Memory B cell (primary cell): ENCODE results near the gene ADAMTS4.
"Not testable (repeated sequence)": the region's sequence is repeated elsewhere in the genome, so short reads cannot be mapped to it uniquely, and the experiment has no call there.

Experiments used
- ATAC-seq: fragments of 150-1000 bp; cut with Tn5 transposase; 2 replicates; pipeline ENCODE4 v1.10.0; 2021; ENCODE audit warnings: low read depth, mild to moderate bottlenecking, moderate library complexity
- DNase-seq, 2 donors: peaks; one replicate each; pipeline ENCODE4 v3.0.0; 2022; ENCODE audit warnings: low spot score in 2 of 2
- H3K27ac Mint-ChIP-seq: one replicate; pipeline ENCODE4 v1.8.0; 2022; ENCODE audit warnings: mild to moderate bottlenecking, moderate library complexity, mixed read lengths
- H3K27me3 Mint-ChIP-seq: one replicate; pipeline ENCODE4 v1.8.0; 2022; ENCODE audit warnings: mixed read lengths
- H3K36me3 Mint-ChIP-seq: one replicate; pipeline ENCODE4 v1.8.0; 2022; ENCODE audit warnings: mild to moderate bottlenecking, mixed read lengths
- H3K4me1 Mint-ChIP-seq: one replicate; pipeline ENCODE4 v1.8.0; 2022; ENCODE audit warnings: mixed read lengths
- H3K4me3 Mint-ChIP-seq: one replicate; pipeline ENCODE4 v1.8.0; 2022; ENCODE audit warnings: mild to moderate bottlenecking, moderate library complexity, mixed read lengths
- H3K9me3 Mint-ChIP-seq: one replicate; pipeline ENCODE4 v1.8.0; 2022; ENCODE audit warnings: mixed read lengths

The ADAMTS4 gene

DNA sequence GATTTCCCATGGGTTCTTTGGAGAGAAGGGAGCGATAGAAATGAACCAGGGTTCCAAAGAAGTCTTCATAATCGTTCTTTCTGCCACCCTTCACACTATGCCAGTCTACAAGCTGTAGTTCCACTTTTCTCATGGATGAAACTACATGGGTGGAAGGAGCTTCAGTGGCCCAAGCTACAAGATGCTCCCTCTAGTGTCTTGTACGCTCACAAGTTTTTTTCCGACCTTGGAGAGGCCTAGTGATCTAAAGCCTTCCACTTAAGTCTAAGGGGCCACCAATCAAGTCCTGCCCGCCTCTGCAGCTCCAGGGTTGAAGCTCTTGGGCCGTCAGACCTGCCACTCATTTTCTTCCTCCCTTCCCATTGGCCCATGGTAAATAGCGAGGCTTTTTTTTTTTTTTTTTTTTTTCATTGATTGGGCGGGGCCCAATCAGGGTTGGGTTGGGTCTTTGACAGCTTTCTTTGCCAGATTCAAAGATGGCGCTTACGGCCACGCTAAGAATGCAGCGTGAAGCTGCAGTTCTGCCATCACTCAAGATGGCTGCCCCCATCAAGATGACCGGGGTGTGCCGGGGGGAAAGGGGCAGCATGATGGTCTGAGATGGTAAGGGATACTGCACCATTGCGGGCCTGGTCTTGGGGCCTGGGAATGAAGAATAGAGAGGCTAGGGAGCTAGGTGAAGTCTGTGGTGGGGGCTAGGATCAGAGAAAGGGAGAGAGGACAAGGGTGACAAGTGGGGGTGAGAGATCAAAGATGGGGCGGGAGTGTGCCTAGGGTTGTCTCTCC lies 26.9 kb upstream of the ADAMTS4 start, which contains the start of gene TOMM40L:
Gene TOMM40L (plus strand): TSS at position 527 of the 786 bp plus-strand sequence. CDS start 430 bp downstream, outside the sequence.
- peak; percentile 92 for ATAC-seq
- Mint-ChIP-seq H3K9me3 (no peaks in the 10 kb centered on the region), H3K36me3 (peaks cover 10% of the 10 kb centered on the region), H3K27ac (peak within 1 kb of the TSS; percentile 87), H3K27me3 (peaks cover 19% of the 10 kb centered on the region), H3K4me1 (peaks cover 21% of the 10 kb centered on the region), H3K4me3 (peak within 1 kb of the TSS; percentile 100)
- DNase-seq: peak; percentile 74 to 79

DNA sequence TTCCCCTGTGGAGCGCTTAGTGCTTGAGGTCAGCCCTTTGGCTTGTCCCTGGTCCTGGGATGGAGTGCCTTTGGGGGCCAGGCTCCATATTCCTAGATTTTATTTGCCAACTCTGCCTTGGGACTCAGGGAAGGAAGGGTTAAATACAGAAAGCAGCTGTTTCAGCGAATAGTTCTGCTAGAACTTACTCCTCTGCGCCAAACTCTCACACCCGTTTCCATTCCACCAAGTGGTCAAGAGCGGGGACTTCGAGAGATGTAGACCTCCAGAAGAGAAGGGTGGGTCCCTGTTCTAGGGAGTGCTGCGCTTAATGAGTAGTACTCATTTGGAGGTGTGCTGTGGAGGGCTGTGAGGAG lies 26.3 kb upstream of the ADAMTS4 start:
- Mint-ChIP-seq H3K27ac (no peak overlapping the region), H3K27me3 (peaks cover 20% of the 10 kb centered on the region), H3K36me3 (peaks cover 8% of the 10 kb centered on the region), H3K9me3 (no peaks in the 10 kb centered on the region), H3K4me3 (no peak overlapping the region), H3K4me1 (peaks cover 21% of the 10 kb centered on the region)
- no peak for ATAC-seq
- no peak for DNase-seq

DNA sequence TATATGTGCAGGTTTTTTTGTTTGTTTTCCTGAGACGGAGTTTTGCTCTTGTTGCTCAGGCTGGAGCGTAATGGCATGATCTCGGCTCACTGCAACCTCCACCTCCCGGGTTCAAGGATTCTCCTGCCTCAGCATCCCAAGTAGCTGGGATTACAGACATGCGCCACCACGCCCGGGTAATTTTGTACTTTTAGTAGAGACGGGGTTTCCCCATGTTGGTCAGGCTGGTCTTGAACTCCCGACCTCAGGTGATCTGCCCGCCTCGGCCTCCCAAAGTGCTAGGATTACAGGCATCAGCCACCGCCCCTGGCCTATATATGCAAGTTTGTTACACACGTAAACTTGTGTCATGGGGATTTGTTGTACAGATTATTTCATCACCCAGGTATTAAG lies 25.8 kb upstream of the ADAMTS4 start:
- H3K36me3 Mint-ChIP-seq, H3K9me3 Mint-ChIP-seq, DNase-seq, H3K27ac Mint-ChIP-seq, H3K4me3 Mint-ChIP-seq, ATAC-seq: not testable (repeated sequence)
- Mint-ChIP-seq H3K27me3 (peaks cover 24% of the 10 kb centered on the region), H3K4me1 (peaks cover 21% of the 10 kb centered on the region)

DNA sequence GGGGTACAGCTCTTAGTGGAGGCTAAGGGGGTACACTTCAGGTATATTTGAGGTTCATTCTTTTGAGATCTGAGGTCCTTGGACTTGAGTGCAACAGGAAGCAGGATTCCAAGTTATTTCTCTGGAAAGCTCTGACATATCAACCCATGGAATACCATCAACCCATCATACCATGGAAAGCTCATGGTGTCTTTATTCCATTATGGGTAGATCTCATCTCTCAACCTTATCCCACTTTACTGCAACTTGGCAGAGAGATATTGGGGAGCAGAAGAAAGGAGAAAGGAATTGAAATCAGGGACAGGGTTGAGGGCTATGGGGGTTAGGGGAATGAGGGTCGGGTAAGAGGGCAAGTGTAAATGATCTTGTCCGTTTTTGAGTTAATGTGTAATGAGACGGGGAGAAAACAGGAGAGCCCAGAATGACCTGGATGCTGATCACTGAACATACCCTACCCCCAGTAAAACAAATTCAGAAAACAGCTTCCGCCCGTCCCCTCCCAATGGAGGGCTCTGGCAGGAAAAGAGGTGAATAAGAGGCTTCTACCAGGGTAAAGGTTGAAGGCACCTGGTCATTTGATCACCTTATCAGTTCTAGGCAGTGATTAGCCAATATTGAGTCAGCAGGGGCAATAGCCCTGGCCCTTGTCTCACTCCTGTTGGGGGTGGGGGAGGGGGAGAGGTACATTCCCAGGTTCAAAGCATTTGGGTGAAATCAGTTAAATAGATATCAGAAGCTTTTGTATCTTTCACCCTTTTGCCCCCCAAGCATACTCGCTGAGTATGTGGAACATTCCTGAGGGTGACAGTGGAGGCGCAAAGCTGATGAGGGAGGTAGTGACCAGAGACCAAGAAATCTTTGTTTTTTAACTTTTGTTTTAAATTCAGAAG lies 25.2 kb upstream of the ADAMTS4 start:
- H3K27me3 Mint-ChIP-seq: peaks cover 24% of the 10 kb centered on the region
- peaks cover 7% of the 10 kb centered on the region for H3K36me3 Mint-ChIP-seq
- H3K9me3 Mint-ChIP-seq: no peaks in the 10 kb centered on the region
- ATAC-seq: no peak
- DNase-seq: no peak
- peaks cover 21% of the 10 kb centered on the region for H3K4me1 Mint-ChIP-seq
- H3K27ac Mint-ChIP-seq: no peak overlapping the region
- H3K4me3 Mint-ChIP-seq: no peak overlapping the region

DNA sequence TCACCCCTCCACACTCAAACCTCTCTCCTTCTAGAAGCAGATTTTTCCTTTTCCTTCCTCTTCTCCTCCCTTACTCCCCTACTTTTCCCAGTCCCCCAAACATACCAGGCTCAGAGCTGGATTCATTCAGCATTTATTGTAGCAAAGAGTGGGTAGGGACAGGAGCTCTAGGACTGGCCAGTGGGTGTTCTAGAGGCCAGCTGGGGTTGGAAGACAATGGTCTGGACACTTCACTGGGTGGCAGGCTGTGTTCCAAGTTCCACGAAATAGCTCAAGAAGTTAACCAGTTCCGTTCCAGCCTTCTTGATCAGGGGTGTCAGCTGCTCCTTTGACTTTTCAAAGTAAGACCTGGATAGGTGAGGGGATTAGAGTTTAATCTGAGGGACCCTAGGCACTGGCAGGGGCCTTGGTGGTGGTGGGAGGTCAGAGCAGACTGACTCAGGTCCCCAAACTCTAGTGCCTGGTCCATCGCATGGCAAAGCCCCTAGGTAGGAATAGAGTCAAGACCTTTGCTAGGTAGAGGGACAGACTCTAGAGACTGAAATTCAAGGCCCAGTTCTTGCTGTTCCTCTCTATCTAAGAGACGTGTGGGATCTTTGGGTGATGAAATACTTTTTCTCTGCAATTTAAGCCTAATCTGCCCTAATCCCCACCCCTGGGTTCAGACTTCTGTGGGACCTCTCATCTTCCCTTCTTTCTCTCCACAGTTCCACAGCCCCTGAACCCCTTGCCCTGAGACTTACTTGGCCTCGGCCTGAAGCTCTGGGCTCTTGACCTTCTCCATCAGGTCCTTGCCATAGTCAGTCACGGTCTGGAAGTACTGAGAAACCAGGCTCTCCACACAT lies 23.5 kb upstream of the ADAMTS4 start:
- Mint-ChIP-seq H3K27ac (no peak overlapping the region), H3K4me1 (peaks cover 29% of the 10 kb centered on the region), H3K9me3 (no peaks in the 10 kb centered on the region), H3K36me3 (peaks cover 2% of the 10 kb centered on the region), H3K27me3 (peaks cover 24% of the 10 kb centered on the region), H3K4me3 (no peak overlapping the region)
- DNase-seq (no peak), ATAC-seq (no peak)

DNA sequence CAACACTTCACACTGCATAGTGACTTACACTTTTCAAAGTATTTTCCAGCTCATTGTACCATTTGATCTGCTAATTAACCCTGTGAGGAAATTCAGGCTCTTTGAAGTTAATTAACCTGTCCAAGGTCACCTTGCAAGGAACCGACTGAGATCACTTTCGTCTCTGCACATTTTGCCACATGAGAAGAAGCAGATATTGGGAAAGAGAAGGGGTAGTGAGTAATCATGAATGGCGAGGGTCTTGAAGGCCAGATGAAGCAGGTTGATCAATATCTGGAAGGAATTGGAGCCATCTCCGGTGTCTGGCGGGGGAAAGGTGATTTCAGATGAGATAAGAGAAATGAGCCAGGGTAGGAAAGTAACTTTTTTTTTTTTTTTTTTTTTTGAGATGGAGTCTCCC lies 21.1 kb upstream of the ADAMTS4 start:
- Mint-ChIP-seq H3K27me3 (peaks cover 27% of the 10 kb centered on the region), H3K4me3 (no peak overlapping the region), H3K9me3 (no peaks in the 10 kb centered on the region), H3K4me1 (peaks cover 27% of the 10 kb centered on the region), H3K27ac (no peak overlapping the region), H3K36me3 (peaks cover 5% of the 10 kb centered on the region)
- DNase-seq: no peak
- no peak for ATAC-seq

DNA sequence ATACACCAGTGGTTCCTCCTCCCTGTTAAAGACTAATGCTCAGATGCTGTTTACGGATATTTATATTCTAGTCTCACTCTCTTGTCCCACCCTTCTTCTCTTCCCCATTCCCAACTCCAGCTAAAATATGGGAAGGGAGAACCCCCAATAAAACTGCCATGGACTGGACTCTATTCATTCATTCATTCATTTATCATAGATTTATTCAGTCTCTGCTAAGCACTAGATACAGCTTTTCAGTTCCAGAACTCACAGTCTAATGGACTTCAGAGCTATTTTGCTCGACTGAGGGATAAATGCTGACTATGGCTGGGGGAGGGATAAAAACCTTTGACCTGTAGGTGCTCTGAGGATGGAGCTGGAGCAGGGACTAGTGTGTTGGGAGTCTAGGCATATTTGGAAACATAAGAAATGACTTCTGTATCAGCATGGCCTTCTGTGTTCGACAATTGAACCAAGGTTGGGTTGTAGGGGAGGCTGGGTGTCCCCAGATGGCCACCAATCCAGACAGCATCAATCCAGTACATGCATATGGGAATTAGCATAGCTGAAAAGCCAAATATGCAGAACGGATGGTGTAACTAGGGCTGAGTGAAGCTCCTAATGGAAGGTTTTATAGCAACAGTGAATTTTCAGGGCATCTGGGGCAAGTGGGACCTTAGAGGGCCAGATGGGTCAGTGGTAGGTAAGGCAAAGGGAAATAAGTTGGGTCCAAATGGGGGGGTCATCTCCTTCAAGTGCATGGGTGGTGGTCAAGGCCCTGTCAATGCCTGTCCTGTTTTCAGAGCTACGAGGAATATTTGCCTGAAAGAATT lies 20.4 kb upstream of the ADAMTS4 start:
- DNase-seq (no peak), ATAC-seq (no peak)
- peaks cover 10% of the 10 kb centered on the region for H3K36me3 Mint-ChIP-seq
- peaks cover 28% of the 10 kb centered on the region for H3K4me1 Mint-ChIP-seq
- H3K9me3 Mint-ChIP-seq: no peaks in the 10 kb centered on the region
- no peak overlapping the region for H3K4me3 Mint-ChIP-seq
- H3K27me3 Mint-ChIP-seq: peaks cover 27% of the 10 kb centered on the region
- no peak overlapping the region for H3K27ac Mint-ChIP-seq

DNA sequence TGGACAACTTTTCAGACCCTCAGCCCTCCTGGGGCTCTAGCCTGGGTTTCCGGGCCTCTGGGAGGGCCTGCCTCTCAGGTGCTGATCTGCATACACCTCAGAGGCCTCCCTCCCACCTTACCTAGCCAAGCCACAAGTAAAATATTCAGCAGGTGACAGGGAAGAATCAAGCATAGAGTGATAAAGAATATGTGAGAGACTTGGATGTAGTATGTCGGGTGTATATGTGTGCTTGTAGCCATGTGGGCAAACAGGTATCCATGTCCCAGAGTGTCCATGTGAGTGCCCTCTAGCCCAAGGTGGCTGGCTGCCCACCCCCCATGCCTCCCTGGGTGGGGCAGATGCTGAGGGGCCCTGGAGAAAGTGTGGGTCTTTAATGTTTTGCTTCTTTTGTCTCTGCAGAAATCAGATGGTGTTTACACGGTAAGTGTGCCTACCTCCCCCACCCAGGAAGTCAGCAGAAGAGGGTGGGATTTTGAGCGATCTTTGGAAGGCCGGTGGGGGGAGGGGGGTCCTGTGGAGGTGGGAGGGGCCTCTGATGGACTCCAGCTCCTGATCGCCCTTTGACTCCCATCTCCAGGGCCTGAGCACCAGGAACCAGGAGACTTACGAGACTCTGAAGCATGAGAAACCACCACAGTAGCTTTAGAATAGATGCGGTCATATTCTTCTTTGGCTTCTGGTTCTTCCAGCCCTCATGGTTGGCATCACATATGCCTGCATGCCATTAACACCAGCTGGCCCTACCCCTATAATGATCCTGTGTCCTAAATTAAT lies 19.6 kb upstream of the ADAMTS4 start:
- H3K36me3 Mint-ChIP-seq: peaks cover 17% of the 10 kb centered on the region
- no peaks in the 10 kb centered on the region for H3K9me3 Mint-ChIP-seq
- peaks cover 20% of the 10 kb centered on the region for H3K27me3 Mint-ChIP-seq
- ATAC-seq (no peak), DNase-seq (no peak)
- peaks cover 28% of the 10 kb centered on the region for H3K4me1 Mint-ChIP-seq
- H3K27ac Mint-ChIP-seq: no peak overlapping the region
- H3K4me3 Mint-ChIP-seq: no peak overlapping the region

DNA sequence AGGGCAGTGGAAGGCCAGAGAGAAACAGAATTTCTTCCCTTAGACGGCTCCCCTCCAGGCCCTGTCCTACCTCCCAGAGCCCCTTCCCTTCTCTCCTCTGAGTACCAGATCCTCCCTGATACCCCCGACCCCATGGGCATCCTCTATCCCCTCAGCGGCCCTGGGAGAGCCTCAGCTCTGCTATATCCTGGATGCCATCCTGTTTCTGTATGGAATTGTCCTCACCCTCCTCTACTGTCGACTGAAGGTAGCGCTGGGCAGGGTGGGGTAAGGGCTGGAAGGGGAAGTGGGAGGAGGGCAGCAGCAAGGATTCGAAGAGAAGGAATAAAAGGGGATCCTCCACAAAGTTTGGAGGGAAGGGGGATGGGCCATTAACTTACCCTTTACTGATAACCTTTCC lies 19.0 kb upstream of the ADAMTS4 start:
- DNase-seq (no peak), ATAC-seq (no peak)
- H3K36me3 Mint-ChIP-seq: peaks cover 23% of the 10 kb centered on the region
- H3K27ac Mint-ChIP-seq: no peak overlapping the region
- no peak overlapping the region for H3K4me3 Mint-ChIP-seq
- no peaks in the 10 kb centered on the region for H3K9me3 Mint-ChIP-seq
- peaks cover 15% of the 10 kb centered on the region for H3K27me3 Mint-ChIP-seq
- H3K4me1 Mint-ChIP-seq: peaks cover 28% of the 10 kb centered on the region

DNA sequence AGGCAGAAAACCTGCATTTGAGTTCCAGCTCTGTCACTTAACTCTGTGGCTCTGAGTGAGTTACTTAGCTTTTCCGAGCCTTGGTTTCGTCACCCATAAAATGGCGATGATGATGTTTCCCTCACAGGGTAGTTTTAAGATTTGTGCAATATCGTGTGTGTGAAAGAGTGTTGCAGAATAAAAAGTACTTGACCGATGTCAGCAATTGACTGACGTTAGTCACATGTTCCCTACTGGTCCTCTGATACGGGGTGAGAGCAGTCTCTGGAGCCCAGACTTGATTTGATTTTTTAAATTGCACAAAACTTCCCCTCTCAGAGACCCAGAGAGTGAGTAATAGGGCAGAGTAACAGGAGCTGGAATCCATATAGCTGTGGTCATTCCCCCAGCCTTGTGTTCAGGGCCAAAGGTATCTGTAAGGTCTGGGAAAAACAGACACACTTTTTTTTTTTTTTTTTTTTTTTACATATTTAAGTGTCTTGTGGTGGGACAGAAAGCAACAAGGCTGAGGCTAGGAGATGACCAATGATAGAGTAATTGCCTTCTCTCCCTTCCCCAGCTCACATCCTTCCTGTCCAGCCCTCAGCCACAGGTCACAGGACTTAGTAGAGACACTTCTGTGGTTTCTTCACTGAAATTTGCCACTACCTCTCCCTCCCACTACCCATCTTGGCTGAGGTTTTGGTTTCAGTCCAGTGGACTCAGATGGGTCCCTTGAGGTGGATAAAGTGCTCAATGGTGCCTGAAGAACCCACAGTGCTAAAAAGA lies 18.3 kb upstream of the ADAMTS4 start:
- Mint-ChIP-seq H3K27me3 (peaks cover 12% of the 10 kb centered on the region), H3K9me3 (no peaks in the 10 kb centered on the region), H3K36me3 (peaks cover 28% of the 10 kb centered on the region), H3K4me1 (peaks cover 28% of the 10 kb centered on the region), H3K4me3 (no peak overlapping the region), H3K27ac (no peak overlapping the region)
- ATAC-seq: peak; percentile 92
- DNase-seq: no peak

DNA sequence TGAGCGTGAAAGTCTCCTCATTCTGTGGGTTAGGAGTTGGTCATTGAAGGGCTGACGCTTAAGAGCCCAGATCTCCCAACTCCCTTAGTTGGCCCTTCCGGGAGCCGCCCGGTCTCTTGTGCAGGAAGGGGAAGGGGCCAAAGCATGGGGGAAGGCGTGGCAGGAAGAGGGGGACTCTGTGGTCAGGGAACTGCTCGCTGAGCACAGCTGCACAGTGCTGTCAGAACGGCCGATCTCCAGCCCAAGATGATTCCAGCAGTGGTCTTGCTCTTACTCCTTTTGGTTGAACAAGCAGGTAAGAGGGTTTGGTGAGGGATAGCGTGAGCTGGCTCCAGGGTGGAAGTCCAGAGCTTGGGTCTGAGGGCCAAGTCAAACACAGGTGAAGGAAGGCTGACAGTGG lies 16.2 kb upstream of the ADAMTS4 start, which contains the start of gene FCER1G:
Gene FCER1G (plus strand): TSS at position 220 of the 400 bp plus-strand sequence. CDS start 27 bp downstream, at position 247.
- no peak for DNase-seq
- Mint-ChIP-seq H3K4me3 (no peak within 1 kb of the TSS), H3K4me1 (peaks cover 25% of the 10 kb centered on the region), H3K27me3 (peaks cover 6% of the 10 kb centered on the region), H3K9me3 (no peaks in the 10 kb centered on the region), H3K27ac (no peak within 1 kb of the TSS), H3K36me3 (peaks cover 35% of the 10 kb centered on the region)
- no peak for ATAC-seq

DNA sequence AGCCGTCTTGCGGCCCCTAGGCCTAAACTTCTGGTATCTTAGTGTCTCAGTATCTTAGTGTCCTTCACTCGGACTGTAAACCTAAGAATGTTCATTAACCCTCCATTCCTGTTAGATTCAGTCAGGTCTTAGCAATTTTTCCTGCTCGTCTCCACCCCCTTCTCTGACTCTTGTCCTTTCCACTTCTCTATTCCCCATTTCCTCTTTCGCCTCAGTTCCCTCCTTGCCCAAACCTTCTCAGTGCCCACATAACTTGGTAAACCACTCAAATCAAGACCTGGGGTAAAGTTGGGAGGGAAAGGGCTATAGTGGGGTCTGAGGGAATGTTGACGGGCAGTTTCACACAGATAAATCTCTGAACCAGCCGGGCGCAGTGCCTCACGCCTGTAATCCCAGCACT lies 15.5 kb upstream of the ADAMTS4 start:
- H3K27me3 Mint-ChIP-seq: peaks cover 2% of the 10 kb centered on the region
- H3K9me3 Mint-ChIP-seq: no peaks in the 10 kb centered on the region
- H3K27ac Mint-ChIP-seq: no peak overlapping the region
- ATAC-seq (no peak), DNase-seq (no peak)
- peaks cover 26% of the 10 kb centered on the region for H3K4me1 Mint-ChIP-seq
- H3K4me3 Mint-ChIP-seq: no peak overlapping the region
- peaks cover 41% of the 10 kb centered on the region for H3K36me3 Mint-ChIP-seq
